Psoas muscle (tissue), 8 donors: ENCODE measurements around the gene MS4A2. TPM values are rescaled to one million over a fixed set of nuclear protein-coding genes. Genes with fewer than 3 reads are reported as not detected.
"Not testable (repeated sequence)": the region's sequence is repeated elsewhere in the genome, so short reads cannot be mapped to it uniquely, and the experiment has no call there.

Source experiments
- ATAC-seq, 4 donors: fragments of 200-7000 bp; cut with Tn5 transposase; one replicate each; pipeline ENCODE4 v1.9.1; 2020; ENCODE audit warnings: moderate library complexity in 3 of 4, mild to moderate bottlenecking in 2 of 4
- DNase-seq, 2 donors: peaks; one replicate each; pipeline ENCODE4 v3.0.0-alpha.2; 2020
- H3K27ac ChIP-seq: fragments of 200-600 bp; one replicate; pipeline ENCODE4 v1.8.0; 2022
- H3K27me3 ChIP-seq, 3 donors: fragments of 200-600 bp in 1 of 3; one replicate each; pipeline versions ENCODE4 v1.6.1 to v1.8.0; 2013 to 2022; ENCODE audit warnings: low read length in 2 of 3, mild to moderate bottlenecking in 2 of 3, moderate library complexity in 1 of 3; ENCODE audit not compliant: insufficient read depth in 3 of 3
- H3K36me3 ChIP-seq, 2 donors: fragments of 200-600 bp in 1 of 2; one replicate each; pipeline versions ENCODE4 v1.6.1 to v1.8.0; 2013 to 2022; ENCODE audit warnings: low read depth in 1 of 2, mild to moderate bottlenecking in 1 of 2, moderate library complexity in 1 of 2; ENCODE audit not compliant: insufficient read depth in 1 of 2
- H3K4me1 ChIP-seq: fragments of 200-600 bp; one replicate; pipeline ENCODE4 v1.8.0; 2022
- H3K4me3 ChIP-seq: fragments of 200-600 bp; one replicate; pipeline ENCODE4 v1.8.0; 2022; ENCODE audit warnings: mild to moderate bottlenecking
- H3K9me3 ChIP-seq: fragments of 200-600 bp; one replicate; pipeline ENCODE4 v1.8.0; 2022
- WGBS, 3 donors: extraction: QIAGEN DNeasy Blood & Tissue Kit; methylation state at CpG; one replicate each; pipeline versions ENCODE4 v1.1.6 to v1.1.7; 2013; 5-methylcytosine and 5-hydroxymethylcytosine counted together
- intact Hi-C, 2 donors: fragments of 100-400 bp; cut with DNase I; formaldehyde crosslinking; loops; one replicate each; pipeline versions ENCODE4 v1.11.0 to v1.14.2; 2022
- polyA plus RNA-seq, 3 donors: library from polyadenylated mRNA; stranded (reverse); fragments of 200-250 nt; gene quantifications; one replicate each; pipeline ENCODE4 v1.2.3, GENCODE V29; 2013
- total RNA-seq, 4 donors: library from RNA; stranded (reverse); fragmentation: NEBNext Ultra II Directional in 2 of 4; extraction: Animal tissue kit (Norgen Biotek cat#: 25700) in 2 of 4; gene quantifications; one replicate each; pipeline versions ENCODE4 v1.2.1 to v1.2.4, GENCODE V29; 2021 to 2023
- TF ChIP-seq, protein P1 (sequence below): fragments of 200-600 bp; IDR thresholded peaks from one replicate; pipeline ENCODE4 v1.8.0; 2022; ENCODE audit warnings: antibody characterized with exemption
- donor health status: healthy with polysubstance abuse.
- donor health status: DM: no; HTN: no; CAD: no; lungs with moderate emphysema.
- donor health status: Bipolar disorder and iron deficiency.
- donor health status: healthy.
- donor health status: DM: yes; HTN: yes; CAD: no.
- donor health status: DM: no; HTN: no; CAD: no.
- donor health status: DM: no; HTN: no; CAD: no.
- donor health status: DM: yes; HTN: yes; CAD: no.

The MS4A2 gene
- total and polyA plus RNA-seq, 7 donors, result 0.01 to 0.55 (median 0.19) TPM; not detected in 1

GRCh38 chr11:60059052-60059451 lies 29.4 kb upstream of the MS4A2 start:
- intact Hi-C loops, result no loop called here
- Histone ChIP-seq H3K36me3 (no peaks in the 10 kb centered on the region), H3K4me1 (no peaks in the 10 kb centered on the region), H3K9me3 (no peaks in the 10 kb centered on the region), H3K27ac (no peak overlapping the region), H3K4me3 (no peak overlapping the region), H3K27me3 (no peaks in the 10 kb centered on the region)
- DNase-seq (no peak), ATAC-seq (no peak)
- 81 to 82% (median 82%) methylated on average over 3 of the region's 3 CpGs for WGBS, 3 donors
- TF ChIP-seq, protein P1, sequence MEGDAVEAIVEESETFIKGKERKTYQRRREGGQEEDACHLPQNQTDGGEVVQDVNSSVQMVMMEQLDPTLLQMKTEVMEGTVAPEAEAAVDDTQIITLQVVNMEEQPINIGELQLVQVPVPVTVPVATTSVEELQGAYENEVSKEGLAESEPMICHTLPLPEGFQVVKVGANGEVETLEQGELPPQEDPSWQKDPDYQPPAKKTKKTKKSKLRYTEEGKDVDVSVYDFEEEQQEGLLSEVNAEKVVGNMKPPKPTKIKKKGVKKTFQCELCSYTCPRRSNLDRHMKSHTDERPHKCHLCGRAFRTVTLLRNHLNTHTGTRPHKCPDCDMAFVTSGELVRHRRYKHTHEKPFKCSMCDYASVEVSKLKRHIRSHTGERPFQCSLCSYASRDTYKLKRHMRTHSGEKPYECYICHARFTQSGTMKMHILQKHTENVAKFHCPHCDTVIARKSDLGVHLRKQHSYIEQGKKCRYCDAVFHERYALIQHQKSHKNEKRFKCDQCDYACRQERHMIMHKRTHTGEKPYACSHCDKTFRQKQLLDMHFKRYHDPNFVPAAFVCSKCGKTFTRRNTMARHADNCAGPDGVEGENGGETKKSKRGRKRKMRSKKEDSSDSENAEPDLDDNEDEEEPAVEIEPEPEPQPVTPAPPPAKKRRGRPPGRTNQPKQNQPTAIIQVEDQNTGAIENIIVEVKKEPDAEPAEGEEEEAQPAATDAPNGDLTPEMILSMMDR, result no peak

DNA sequence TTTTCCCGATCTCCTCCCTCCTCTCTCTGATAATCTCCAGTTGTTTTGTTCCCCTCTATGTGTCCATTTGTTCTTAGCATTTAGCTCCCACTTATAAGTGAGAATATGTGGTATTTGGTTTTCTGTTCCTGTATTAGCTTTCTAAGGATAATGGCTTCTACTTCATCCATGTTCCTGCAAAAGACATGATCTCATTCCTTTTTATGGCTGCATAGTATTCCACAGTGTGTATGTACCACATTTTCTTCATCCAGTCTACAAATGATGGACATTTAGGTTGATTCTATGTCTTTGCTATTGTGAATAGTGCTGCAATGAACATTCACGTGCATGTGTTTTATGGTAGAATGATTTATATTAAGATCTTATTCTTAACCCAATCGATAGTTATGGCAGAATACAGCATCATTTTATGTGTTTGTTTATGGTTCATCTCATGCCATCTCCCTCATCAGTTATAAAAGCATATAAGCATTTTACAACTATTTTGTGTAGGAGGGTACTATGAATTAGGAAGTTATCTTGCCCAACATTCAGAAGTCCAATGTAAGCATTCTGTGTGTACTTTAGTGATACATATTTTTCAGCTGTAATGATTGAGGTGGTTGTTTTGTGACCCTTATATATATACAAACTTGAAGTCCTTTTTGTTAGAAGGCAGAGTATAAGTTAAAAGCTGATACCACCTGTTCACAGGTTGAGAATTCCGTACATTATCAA lies 28.8 kb upstream of the MS4A2 start:
- Histone ChIP-seq H3K4me1 (no peaks in the 10 kb centered on the region), H3K9me3 (no peaks in the 10 kb centered on the region), H3K36me3 (no peaks in the 10 kb centered on the region), H3K27me3 (no peaks in the 10 kb centered on the region), H3K4me3 (no peak overlapping the region), H3K27ac (no peak overlapping the region)
- ATAC-seq (no peak), DNase-seq (no peak)
- WGBS, 3 donors, result 91 to 92% (median 91%) methylated on average over 4 of the region's 4 CpGs
- intact Hi-C loops, result no loop called here
- TF ChIP-seq, protein P1, result no peak

- TF ChIP-seq, protein P1, result no peak
- Histone ChIP-seq H3K4me1 (no peaks in the 10 kb centered on the region), H3K9me3 (no peaks in the 10 kb centered on the region), H3K4me3 (no peak overlapping the region), H3K27me3 (no peaks in the 10 kb centered on the region), H3K36me3 (no peaks in the 10 kb centered on the region), H3K27ac (no peak overlapping the region)
- intact Hi-C loops, result no loop called here
- no peak for ATAC-seq
- WGBS, 3 donors, result 65 to 73% (median 65%) methylated on average over 1 of the region's 1 CpG
- no peak for DNase-seq
These were observed 24.4 kb upstream of the MS4A2 start for GRCh38 chr11:60064111-60064510.

DNA sequence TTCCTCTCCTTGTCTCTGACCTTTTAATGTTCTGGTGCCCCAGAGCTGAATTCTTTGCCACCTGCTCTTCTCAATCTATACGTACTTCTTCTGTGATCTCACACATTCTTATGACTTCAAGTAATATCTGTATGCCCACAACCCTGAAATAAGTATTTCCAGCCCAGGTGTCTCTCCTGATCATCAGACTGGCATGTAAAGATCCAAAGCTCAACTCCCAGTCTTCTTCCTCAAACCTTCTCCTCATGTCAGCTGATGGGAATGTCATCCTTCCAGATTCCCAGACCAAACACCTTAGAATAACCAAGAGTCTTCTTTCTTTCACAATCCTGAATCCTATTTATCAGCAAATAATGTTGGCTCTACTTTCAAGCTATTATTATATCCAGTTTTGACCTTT lies 22.7 kb upstream of the MS4A2 start:
- no peaks in the 10 kb centered on the region for H3K4me1 ChIP-seq
- H3K27me3 ChIP-seq, result no peaks in the 10 kb centered on the region
- intact Hi-C loops, result no loop called here
- 55 to 73% (median 67%) methylated on average over 1 of the region's 1 CpG for WGBS, 3 donors
- DNase-seq, result no peak
- no peak for ATAC-seq
- no peak overlapping the region for H3K4me3 ChIP-seq
- no peaks in the 10 kb centered on the region for H3K9me3 ChIP-seq
- TF ChIP-seq, protein P1, result no peak
- no peaks in the 10 kb centered on the region for H3K36me3 ChIP-seq
- H3K27ac ChIP-seq, result no peak overlapping the region

- WGBS, 3 donors, result 59 to 62% (median 62%) methylated on average over 2 of the region's 2 CpGs
- no peak for ATAC-seq
- TF ChIP-seq, protein P1, result no peak
These were observed 19.0 kb upstream of the MS4A2 start for GRCh38 chr11:60069450-60069849.

GRCh38 chr11:60071644-60072043 lies 16.8 kb upstream of the MS4A2 start:
- H3K9me3 ChIP-seq, H3K4me3 ChIP-seq, DNase-seq, intact Hi-C loops, ATAC-seq, H3K4me1 ChIP-seq, H3K27me3 ChIP-seq, H3K36me3 ChIP-seq, H3K27ac ChIP-seq: not testable (repeated sequence)
- WGBS, 3 donors, result 71 to 72% (median 72%) methylated on average over 6 of the region's 6 CpGs

More at GRCh38 chr11:60069450-60069849, 19.0 kb upstream of the MS4A2 start:
- Histone ChIP-seq H3K36me3 (no peaks in the 10 kb centered on the region), H3K27ac (no peak overlapping the region), H3K4me1 (no peaks in the 10 kb centered on the region), H3K27me3 (no peaks in the 10 kb centered on the region), H3K9me3 (no peaks in the 10 kb centered on the region), H3K4me3 (no peak overlapping the region)
- no peak for DNase-seq
- intact Hi-C loops, result no loop called here
